Nephron (organoid): ENCODE results near the gene PLD1.

ENCODE experiments used
- H3K27ac Mint-ChIP-seq, 3 experiments: 2 replicates each; pipeline ENCODE4 v1.8.0; 2020; ENCODE audit warnings: mixed read lengths in 3 of 3, mild to moderate bottlenecking in 2 of 3, moderate library complexity in 1 of 3
- H3K27me3 Mint-ChIP-seq: 2 replicates; pipeline ENCODE4 v1.8.0; 2021; ENCODE audit warnings: low read depth, mild to moderate bottlenecking, moderate library complexity, mixed read lengths
- H3K36me3 Mint-ChIP-seq: 2 replicates; pipeline ENCODE4 v1.8.0; 2020; ENCODE audit warnings: low read depth, mixed read lengths
- H3K4me1 Mint-ChIP-seq: 2 replicates; pipeline ENCODE4 v1.8.0; 2020; ENCODE audit warnings: mixed read lengths
- H3K4me3 Mint-ChIP-seq, 3 experiments: 2 replicates each; pipeline ENCODE4 v1.8.0; 2020; ENCODE audit warnings: mild to moderate bottlenecking in 3 of 3, mixed read lengths in 3 of 3, moderate library complexity in 2 of 3
- H3K9me3 Mint-ChIP-seq: 2 replicates; pipeline ENCODE4 v1.8.0; 2020; ENCODE audit warnings: mixed read lengths
- TF ChIP-seq, protein P1 (sequence below), 3 experiments: fragments of 200-600 bp; sonication (generic); IDR thresholded peaks; one replicate each; pipeline ENCODE4 v1.5.0; 2021; ENCODE audit warnings: antibody characterized with exemption in 3 of 3; ENCODE audit not compliant: unreplicated experiment in 3 of 3

The PLD1 gene

GRCh38 chr3:171802590-171802956, 7.7 kb downstream of the PLD1 start:
- H3K9me3 Mint-ChIP-seq = no peaks in the 10 kb centered on the region
- no peaks in the 10 kb centered on the region for H3K36me3 Mint-ChIP-seq
- no peak overlapping the region for H3K4me3 Mint-ChIP-seq
- peaks cover 5% of the 10 kb centered on the region for H3K27me3 Mint-ChIP-seq
- peak overlapping the region in 2 of 3 experiments; percentile 73 to 75 for H3K27ac Mint-ChIP-seq
- TF ChIP-seq, protein P1, sequence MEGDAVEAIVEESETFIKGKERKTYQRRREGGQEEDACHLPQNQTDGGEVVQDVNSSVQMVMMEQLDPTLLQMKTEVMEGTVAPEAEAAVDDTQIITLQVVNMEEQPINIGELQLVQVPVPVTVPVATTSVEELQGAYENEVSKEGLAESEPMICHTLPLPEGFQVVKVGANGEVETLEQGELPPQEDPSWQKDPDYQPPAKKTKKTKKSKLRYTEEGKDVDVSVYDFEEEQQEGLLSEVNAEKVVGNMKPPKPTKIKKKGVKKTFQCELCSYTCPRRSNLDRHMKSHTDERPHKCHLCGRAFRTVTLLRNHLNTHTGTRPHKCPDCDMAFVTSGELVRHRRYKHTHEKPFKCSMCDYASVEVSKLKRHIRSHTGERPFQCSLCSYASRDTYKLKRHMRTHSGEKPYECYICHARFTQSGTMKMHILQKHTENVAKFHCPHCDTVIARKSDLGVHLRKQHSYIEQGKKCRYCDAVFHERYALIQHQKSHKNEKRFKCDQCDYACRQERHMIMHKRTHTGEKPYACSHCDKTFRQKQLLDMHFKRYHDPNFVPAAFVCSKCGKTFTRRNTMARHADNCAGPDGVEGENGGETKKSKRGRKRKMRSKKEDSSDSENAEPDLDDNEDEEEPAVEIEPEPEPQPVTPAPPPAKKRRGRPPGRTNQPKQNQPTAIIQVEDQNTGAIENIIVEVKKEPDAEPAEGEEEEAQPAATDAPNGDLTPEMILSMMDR (IDR thresholded peaks at IDR 0.05; ENCODE audit: unreplicated experiment in 3 of 3) = no peak
- peaks cover 31% of the 10 kb centered on the region for H3K4me1 Mint-ChIP-seq

- H3K4me3 Mint-ChIP-seq = no peak overlapping the region
- no peaks in the 10 kb centered on the region for H3K9me3 Mint-ChIP-seq
- H3K4me1 Mint-ChIP-seq = peaks cover 31% of the 10 kb centered on the region
- TF ChIP-seq, protein P1 (IDR thresholded peaks at IDR 0.05; ENCODE audit: unreplicated experiment in 3 of 3) = no peak
- no peaks in the 10 kb centered on the region for H3K36me3 Mint-ChIP-seq
- peaks cover 5% of the 10 kb centered on the region for H3K27me3 Mint-ChIP-seq
- H3K27ac Mint-ChIP-seq = peak overlapping the region; percentile 40 to 75 (median 73)
Measured at GRCh38 chr3:171801738-171802589, 8.3 kb downstream of the PLD1 start.

- Mint-ChIP-seq H3K9me3 (no peaks in the 10 kb centered on the region), H3K36me3 (no peaks in the 10 kb centered on the region), H3K4me1 (peaks cover 18% of the 10 kb centered on the region), H3K27me3 (peaks cover 5% of the 10 kb centered on the region), H3K4me3 (no peak overlapping the region), H3K27ac (no peak overlapping the region)
- TF ChIP-seq, protein P1 (IDR thresholded peaks at IDR 0.05; ENCODE audit: unreplicated experiment in 3 of 3) = no peak
Measured at GRCh38 chr3:171799501-171799900, 10.8 kb downstream of the PLD1 start.

GRCh38 chr3:171797873-171798272, 12.4 kb downstream of the PLD1 start:
- no peak overlapping the region for H3K27ac Mint-ChIP-seq
- peaks cover 12% of the 10 kb centered on the region for H3K4me1 Mint-ChIP-seq
- peaks cover 5% of the 10 kb centered on the region for H3K27me3 Mint-ChIP-seq
- TF ChIP-seq, protein P1 (IDR thresholded peaks at IDR 0.05; ENCODE audit: unreplicated experiment in 3 of 3) = no peak
- no peak overlapping the region for H3K4me3 Mint-ChIP-seq
- no peaks in the 10 kb centered on the region for H3K36me3 Mint-ChIP-seq
- no peaks in the 10 kb centered on the region for H3K9me3 Mint-ChIP-seq

GRCh38 chr3:171797265-171797679, 13.0 kb downstream of the PLD1 start:
- H3K27me3 Mint-ChIP-seq = peaks cover 5% of the 10 kb centered on the region
- no peak overlapping the region for H3K4me3 Mint-ChIP-seq
- peaks cover 9% of the 10 kb centered on the region for H3K4me1 Mint-ChIP-seq
- TF ChIP-seq, protein P1 (IDR thresholded peaks at IDR 0.05; ENCODE audit: unreplicated experiment in 3 of 3) = no peak
- H3K27ac Mint-ChIP-seq = no peak overlapping the region
- H3K36me3 Mint-ChIP-seq = no peaks in the 10 kb centered on the region
- H3K9me3 Mint-ChIP-seq = no peaks in the 10 kb centered on the region
